Osteocyte (in vitro differentiated cells): ENCODE data around the gene PROX1. TPM values are rescaled to one million over a fixed set of nuclear protein-coding genes. Genes with fewer than 3 reads are reported as not detected.

ENCODE experiments used
- DNase-seq: peaks from one replicate; pipeline ENCODE4 v3.0.0; 2021; ENCODE audit warnings: mixed read lengths; ENCODE audit not compliant: unreplicated experiment; ENCODE audit errors: extremely low spot score
- H3K27ac Mint-ChIP-seq: one replicate; pipeline ENCODE4 v1.8.0; 2021; ENCODE audit warnings: mild to moderate bottlenecking, mixed read lengths; ENCODE audit not compliant: unreplicated experiment
- H3K27me3 Mint-ChIP-seq: one replicate; pipeline ENCODE4 v1.8.0; 2021; ENCODE audit warnings: mixed read lengths; ENCODE audit not compliant: unreplicated experiment
- H3K36me3 Mint-ChIP-seq: one replicate; pipeline ENCODE4 v1.8.0; 2021; ENCODE audit warnings: mixed read lengths; ENCODE audit not compliant: unreplicated experiment
- H3K4me1 Mint-ChIP-seq: one replicate; pipeline ENCODE4 v1.8.0; 2021; ENCODE audit warnings: mixed read lengths; ENCODE audit not compliant: unreplicated experiment
- H3K4me3 Mint-ChIP-seq: one replicate; pipeline ENCODE4 v1.8.0; 2021; ENCODE audit warnings: mild to moderate bottlenecking, moderate library complexity, mixed read lengths; ENCODE audit not compliant: unreplicated experiment
- H3K9me3 Mint-ChIP-seq: one replicate; pipeline ENCODE4 v1.8.0; 2021; ENCODE audit warnings: mixed read lengths; ENCODE audit not compliant: unreplicated experiment
- CTCF ChIP-seq: fragments of 200-600 bp; sonication (generic); IDR thresholded peaks from 2 replicates; pipeline ENCODE4 v1.5.0; 2021; ENCODE audit warnings: antibody characterized with exemption, mild to moderate bottlenecking, moderate library complexity
- total RNA-seq: library from RNA; stranded (reverse); gene quantifications from 2 replicates; pipeline ENCODE4 v1.2.1, GENCODE V29; 2021

PROX1 gene
- total RNA-seq, 1 donor from 2014 or later, result 0.32 TPM

- H3K27me3 Mint-ChIP-seq, result peaks cover 78% of the 10 kb centered on the region
- H3K27ac Mint-ChIP-seq, result no peak overlapping the region
- DNase-seq, result no peak
- TF ChIP-seq CTCF, result no peak
- peaks cover 31% of the 10 kb centered on the region for H3K4me1 Mint-ChIP-seq
- H3K36me3 Mint-ChIP-seq, result no peaks in the 10 kb centered on the region
- H3K9me3 Mint-ChIP-seq, result no peaks in the 10 kb centered on the region
- no peak overlapping the region for H3K4me3 Mint-ChIP-seq
These were observed 4.0 kb upstream of the PROX1 start for GRCh38 chr1:213983493-213984386.

GRCh38 chr1:213984387-213985208, 3.2 kb upstream of the PROX1 start:
- no peak overlapping the region for H3K4me3 Mint-ChIP-seq
- no peak for TF ChIP-seq CTCF
- H3K9me3 Mint-ChIP-seq, result no peaks in the 10 kb centered on the region
- no peak overlapping the region for H3K27ac Mint-ChIP-seq
- DNase-seq, result no peak
- H3K27me3 Mint-ChIP-seq, result peaks cover 78% of the 10 kb centered on the region
- peaks cover 40% of the 10 kb centered on the region for H3K4me1 Mint-ChIP-seq
- no peaks in the 10 kb centered on the region for H3K36me3 Mint-ChIP-seq

GRCh38 chr1:213985209-213986019, 2.4 kb upstream of the PROX1 start:
- H3K4me3 Mint-ChIP-seq, result no peak overlapping the region
- H3K4me1 Mint-ChIP-seq, result peaks cover 40% of the 10 kb centered on the region

GRCh38 chr1:213986020-213986924, 1.5 kb upstream of the PROX1 start:
- H3K4me1 Mint-ChIP-seq, result peaks cover 40% of the 10 kb centered on the region
- H3K27me3 Mint-ChIP-seq, result peaks cover 83% of the 10 kb centered on the region
- no peak for DNase-seq
- no peak overlapping the region for H3K27ac Mint-ChIP-seq
- no peaks in the 10 kb centered on the region for H3K9me3 Mint-ChIP-seq
- TF ChIP-seq CTCF, result no peak
- no peaks in the 10 kb centered on the region for H3K36me3 Mint-ChIP-seq
- H3K4me3 Mint-ChIP-seq, result peak overlapping the region; percentile 26

More at GRCh38 chr1:213985209-213986019, 2.4 kb upstream of the PROX1 start:
- H3K27ac Mint-ChIP-seq, result no peak overlapping the region
- no peaks in the 10 kb centered on the region for H3K36me3 Mint-ChIP-seq
- H3K27me3 Mint-ChIP-seq, result peaks cover 84% of the 10 kb centered on the region
- no peak for DNase-seq
- H3K9me3 Mint-ChIP-seq, result no peaks in the 10 kb centered on the region
- no peak for TF ChIP-seq CTCF
